A375 (cell line): ENCODE measurements around the gene CYP21A2. TPM values are rescaled to one million over a fixed set of nuclear protein-coding genes. Genes with fewer than 3 reads are reported as not detected.

Experiments used
- small RNA-seq: library from RNA; depleted of rRNA; stranded (forward); fragments of <200 nt; gene quantifications from one replicate; pipeline ENCODE3, GENCODE V24; 2014
- total RNA-seq: library from RNA; depleted of rRNA; stranded (reverse); fragments of >200 nt; shearing (Covaris generic); gene quantifications from 2 replicates; pipeline ENCODE4 v1.2.3, GENCODE V29; 2014; rRNA removed

The CYP21A2 gene
- total RNA-seq, result not detected in 2 replicates

GRCh38 chr6:32037598-32038524 lies at the start of gene CYP21A2:
CYP21A2 (plus strand) TSS chr6:32038415; CDS start chr6:32038423, 8 bp downstream.

GRCh38 chr6:32014547-32014946 lies 23.7 kb upstream of the CYP21A2 start, which contains the start of gene C4B:
C4B (plus strand) TSS chr6:32014795; CDS start chr6:32014846, 51 bp downstream.

Small RNAs within 50 kb of the gene (small RNA-seq; reads per million reads assigned to genes)
- not detected for gene RNA5SP206

Other genes starting within 250 kb of the CYP21A2 start
- 57.3 and 58.7 TPM in 2 replicates for gene VARS1, start 242.7 kb upstream of the CYP21A2 start, total RNA-seq
- 39.2 and 40.2 TPM in 2 replicates for gene LSM2, start 231.4 kb upstream of the CYP21A2 start, total RNA-seq
- 0.11 and 0.50 TPM in 2 replicates for gene HSPA1L, start 223.1 kb upstream of the CYP21A2 start, total RNA-seq
- 37.6 and 43.8 TPM in 2 replicates for gene HSPA1A, start 222.9 kb upstream of the CYP21A2 start, total RNA-seq
- gene HSPA1B, start 210.7 kb upstream of the CYP21A2 start, total RNA-seq, result 32.0 and 46.5 TPM in 2 replicates
- gene NEU1, start 175.6 kb upstream of the CYP21A2 start, total RNA-seq, result 15.9 and 16.8 TPM in 2 replicates
- gene SLC44A4, start 159.4 kb upstream of the CYP21A2 start, total RNA-seq, result 0.37 TPM in 1 of 2 replicates, not detected in the other
- gene EHMT2, start 140.7 kb upstream of the CYP21A2 start, total RNA-seq, result 29.6 and 34.8 TPM in 2 replicates
- gene ZBTB12, start 136.3 kb upstream of the CYP21A2 start, total RNA-seq, result 5.6 and 6.4 TPM in 2 replicates
- 0.15 TPM in 1 of 2 replicates, not detected in the other for gene C2, start 110.7 kb upstream of the CYP21A2 start, total RNA-seq
- 0.60 and 1.6 TPM in 2 replicates for gene CFB, start 92.3 kb upstream of the CYP21A2 start, total RNA-seq
- 134 and 146 TPM in 2 replicates for gene NELFE, start 79.4 kb upstream of the CYP21A2 start, total RNA-seq
- gene SKIC2, start 79.2 kb upstream of the CYP21A2 start, total RNA-seq, result 63.1 and 63.8 TPM in 2 replicates
- 19.4 and 23.9 TPM in 2 replicates for gene DXO, start 66.3 kb upstream of the CYP21A2 start, total RNA-seq
- gene C4A, start 56.4 kb upstream of the CYP21A2 start, total RNA-seq, result 0.94 and 2.3 TPM in 2 replicates
- gene C4B, start 23.6 kb upstream of the CYP21A2 start, total RNA-seq, result 1.8 and 2.1 TPM in 2 replicates
- 1.3 and 2.7 TPM in 2 replicates for gene TNXB, start 70.9 kb downstream of the CYP21A2 start, total RNA-seq
- 15.8 and 22.7 TPM in 2 replicates for gene ATF6B, start 89.8 kb downstream of the CYP21A2 start, total RNA-seq
- gene FKBPL, start 91.9 kb downstream of the CYP21A2 start, total RNA-seq, result 5.5 and 6.6 TPM in 2 replicates
- 0.19 TPM in 1 of 2 replicates, not detected in the other for gene PRRT1, start 113.5 kb downstream of the CYP21A2 start, total RNA-seq
- gene PPT2, start 115.7 kb downstream of the CYP21A2 start, total RNA-seq, result 27.3 and 73.0 TPM in 2 replicates
- gene EGFL8, start 126.2 kb downstream of the CYP21A2 start, total RNA-seq, result 5.5 and 12.9 TPM in 2 replicates
- 53.5 and 66.1 TPM in 2 replicates for gene AGPAT1, start 137.7 kb downstream of the CYP21A2 start, total RNA-seq
- 39.9 and 40.1 TPM in 2 replicates for gene RNF5, start 140.0 kb downstream of the CYP21A2 start, total RNA-seq
- 0.64 and 2.6 TPM in 2 replicates for gene AGER, start 145.8 kb downstream of the CYP21A2 start, total RNA-seq
- gene PBX2, start 151.8 kb downstream of the CYP21A2 start, total RNA-seq, result 19.9 and 33.7 TPM in 2 replicates
- gene GPSM3, start 154.2 kb downstream of the CYP21A2 start, total RNA-seq, result 13.7 and 15.4 TPM in 2 replicates
- gene NOTCH4, start 185.7 kb downstream of the CYP21A2 start, total RNA-seq, result 4.6 and 4.7 TPM in 2 replicates